ENCODE measurements around the gene SUSD4.

The SUSD4 gene

DNA sequence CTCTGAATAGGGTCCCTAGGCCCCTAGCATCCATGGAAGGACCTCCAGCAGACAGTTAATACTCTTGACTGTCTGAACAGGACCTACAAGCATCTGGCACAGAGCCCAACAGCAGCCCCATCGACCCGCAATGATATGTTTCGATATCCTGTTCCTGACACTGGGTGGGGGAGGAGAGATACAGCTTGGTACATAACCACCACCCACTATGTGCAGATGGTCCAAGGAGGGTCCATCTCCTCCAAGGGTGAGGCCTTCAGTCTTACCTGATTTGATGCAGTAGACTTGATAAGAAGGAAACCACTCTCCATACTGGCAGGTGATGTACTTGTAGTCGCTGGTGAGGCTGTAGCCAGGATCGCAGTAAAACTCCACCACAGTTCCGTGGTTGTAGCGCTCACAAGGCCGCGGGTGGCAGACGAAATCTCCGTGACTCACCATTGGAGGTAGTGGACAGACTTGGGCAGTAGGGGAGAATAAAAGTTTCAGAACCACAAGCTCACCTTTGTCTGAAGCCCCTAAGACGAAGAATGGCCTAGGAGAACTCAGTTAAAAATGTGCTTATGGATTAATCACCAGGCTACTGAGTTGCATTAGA lies 134.9 kb downstream of the SUSD4 start:
- Histone ChIP-seq H3K4me1 (peaks cover 0 to 11% (median 0%) of the 10 kb centered on the region in 10 experiments; a peak in 5 of 20 replicates), H3K9me3 (replicated peaks in 1 of 11) (no peaks in the 10 kb centered on the region), H3K27me3 (no peaks in the 10 kb centered on the region), H3K27ac (no peak overlapping the region), H4K20me1 (no peaks in the 10 kb centered on the region), H3K4me2 (no peak overlapping the region), H3K36me3 (no peaks in the 10 kb centered on the region), H3K9ac (no peak overlapping the region), H3K4me3 (no peak overlapping the region)
- TF ChIP-seq Cebpa-rat (IDR thresholded peaks at IDR 0.05), result no peak

DNA sequence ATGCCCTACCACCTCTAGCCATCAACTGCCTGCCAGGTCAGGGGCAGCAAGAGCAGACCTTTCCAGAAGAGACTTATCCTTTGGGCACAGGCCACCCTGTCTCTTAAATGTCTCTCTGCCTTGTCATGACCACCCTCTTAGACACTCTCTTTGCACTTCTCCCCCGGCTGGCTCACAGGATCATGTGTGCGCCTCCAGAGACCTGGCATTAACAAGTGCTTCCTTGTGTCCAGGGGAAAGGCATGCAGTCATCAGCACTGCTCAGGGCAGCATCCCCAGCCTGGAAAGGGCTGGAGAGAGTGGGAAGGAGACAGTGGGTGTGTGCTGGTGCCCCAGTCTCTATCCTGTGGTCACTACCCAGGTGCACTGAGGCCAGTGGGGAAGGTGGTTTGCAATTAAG lies 135.8 kb downstream of the SUSD4 start:
- Histone ChIP-seq H3K4me1 (peaks cover 0 to 3% (median 0%) of the 10 kb centered on the region in 10 experiments; a peak in 4 of 20 replicates), H3K9ac (no peak overlapping the region), H4K20me1 (no peaks in the 10 kb centered on the region), H3K27me3 (no peaks in the 10 kb centered on the region), H3K4me3 (no peak overlapping the region), H3K9me3 (replicated peaks in 1 of 11) (no peaks in the 10 kb centered on the region), H3K27ac (no peak overlapping the region), H3K4me2 (no peak overlapping the region), H3K36me3 (no peaks in the 10 kb centered on the region)
- TF ChIP-seq Cebpa-rat (IDR thresholded peaks at IDR 0.05), result no peak

GRCh38 chr1:223227486-223228196 lies 136.3 kb downstream of the SUSD4 start:
- Histone ChIP-seq H3K27ac (no peak overlapping the region), H3K4me1 (no peaks in the 10 kb centered on the region), H3K27me3 (no peaks in the 10 kb centered on the region), H3K4me3 (no peak overlapping the region), H3K36me3 (no peaks in the 10 kb centered on the region), H3K9ac (no peak overlapping the region), H3K9me3 (replicated peaks in 1 of 11) (no peaks in the 10 kb centered on the region), H4K20me1 (no peaks in the 10 kb centered on the region), H3K4me2 (no peak overlapping the region)
- TF ChIP-seq Cebpa-rat (IDR thresholded peaks at IDR 0.05), result no peak

DNA sequence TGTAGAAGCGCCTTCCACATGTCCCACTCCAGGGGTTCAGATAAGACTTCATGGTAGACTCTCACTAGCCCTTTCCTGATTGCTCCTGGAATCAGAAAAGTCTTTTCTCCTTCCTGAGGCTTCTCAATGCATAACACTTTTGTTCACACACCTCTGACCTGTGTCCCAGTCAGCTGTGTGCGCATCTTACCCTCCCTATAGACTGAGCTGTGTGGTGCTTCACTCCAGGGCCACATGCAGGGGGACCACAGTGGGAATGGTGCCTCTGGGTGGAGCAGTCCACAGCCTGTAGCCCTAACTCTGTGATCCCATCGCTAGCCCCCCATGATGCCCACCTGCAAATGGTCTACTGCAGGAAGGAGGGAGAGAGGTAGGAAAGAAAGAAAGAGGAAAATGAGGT lies 136.9 kb downstream of the SUSD4 start:
- Histone ChIP-seq H3K4me3 (no peak overlapping the region), H3K9me3 (replicated peaks in 1 of 11) (no peaks in the 10 kb centered on the region), H4K20me1 (no peaks in the 10 kb centered on the region), H3K4me2 (no peak overlapping the region), H3K36me3 (no peaks in the 10 kb centered on the region), H3K4me1 (no peaks in the 10 kb centered on the region), H3K27ac (no peak overlapping the region), H3K27me3 (no peaks in the 10 kb centered on the region), H3K9ac (no peak overlapping the region)
- no peak for TF ChIP-seq Cebpa-rat (IDR thresholded peaks at IDR 0.05)

- no peak overlapping the region for H3K27ac ChIP-seq
Measured at GRCh38 chr1:223226271-223226670, 137.7 kb downstream of the SUSD4 start.

GRCh38 chr1:223225481-223225880 lies 138.5 kb downstream of the SUSD4 start:
- no peak overlapping the region for H3K27ac ChIP-seq
- H3K9ac ChIP-seq, result no peak overlapping the region
- TF ChIP-seq Cebpa-rat (IDR thresholded peaks at IDR 0.05), result no peak
- no peaks in the 10 kb centered on the region for H3K27me3 ChIP-seq
- no peak overlapping the region for H3K4me3 ChIP-seq
- no peaks in the 10 kb centered on the region for H4K20me1 ChIP-seq
- no peak overlapping the region for H3K4me2 ChIP-seq
- no peaks in the 10 kb centered on the region for H3K4me1 ChIP-seq
- H3K9me3 ChIP-seq (replicated peaks in 1 of 11), result no peaks in the 10 kb centered on the region
- H3K36me3 ChIP-seq, result no peaks in the 10 kb centered on the region

More at GRCh38 chr1:223226271-223226670, 137.7 kb downstream of the SUSD4 start:
- Histone ChIP-seq H3K4me2 (no peak overlapping the region), H3K27me3 (no peaks in the 10 kb centered on the region), H4K20me1 (no peaks in the 10 kb centered on the region), H3K4me3 (no peak overlapping the region), H3K36me3 (no peaks in the 10 kb centered on the region), H3K4me1 (no peaks in the 10 kb centered on the region), H3K9me3 (replicated peaks in 1 of 11) (no peaks in the 10 kb centered on the region), H3K9ac (no peak overlapping the region)
- no peak for TF ChIP-seq Cebpa-rat (IDR thresholded peaks at IDR 0.05)

DNA sequence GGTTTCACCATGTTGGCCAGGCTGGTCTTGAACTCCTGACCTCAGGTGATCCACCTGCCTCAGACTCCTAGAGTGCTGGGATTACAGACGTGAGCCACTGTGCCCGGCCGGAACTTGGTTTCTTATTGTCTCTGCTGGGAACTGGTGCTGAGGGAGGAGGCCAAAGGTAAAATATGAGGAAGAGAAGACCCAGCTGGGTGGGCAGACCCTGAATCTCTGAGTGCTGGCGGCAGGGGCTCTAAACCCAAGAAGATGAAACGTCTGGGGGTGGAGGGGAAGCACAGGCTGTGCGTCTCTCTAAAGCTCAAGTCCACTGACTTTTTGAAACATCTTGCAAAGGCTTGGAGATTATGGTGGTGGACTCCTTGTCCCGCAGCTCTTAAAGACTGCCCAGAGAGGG lies 138.9 kb downstream of the SUSD4 start:
- no peaks in the 10 kb centered on the region for H3K27me3 ChIP-seq
- no peak overlapping the region for H3K27ac ChIP-seq
- no peak overlapping the region for H3K9ac ChIP-seq
- H3K4me2 ChIP-seq, result no peak overlapping the region
- peaks cover 0 to 4% (median 0%) of the 10 kb centered on the region in 11 experiments; a peak in 2 of 22 replicates for H3K9me3 ChIP-seq (replicated peaks in 1 of 11)
- H3K4me1 ChIP-seq, result no peaks in the 10 kb centered on the region
- H3K4me3 ChIP-seq, result no peak overlapping the region
- no peaks in the 10 kb centered on the region for H3K36me3 ChIP-seq
- H4K20me1 ChIP-seq, result no peaks in the 10 kb centered on the region
- no peak for TF ChIP-seq Cebpa-rat (IDR thresholded peaks at IDR 0.05)

- Histone ChIP-seq H3K9ac (no peak overlapping the region), H3K36me3 (0 out of 22 replicates have a peak, but pooled peaks cover 0 to under 1% (median 0%) of the 10 kb centered on the region in 11 experiments), H4K20me1 (no peaks in the 10 kb centered on the region), H3K4me3 (no peak overlapping the region), H3K27ac (no peak overlapping the region), H3K4me2 (no peak overlapping the region), H3K4me1 (no peaks in the 10 kb centered on the region), H3K9me3 (replicated peaks in 1 of 11) (peaks cover 2 to 10% (median 6%) of the 10 kb centered on the region in 11 experiments), H3K27me3 (no peaks in the 10 kb centered on the region)
- no peak for TF ChIP-seq Cebpa-rat (IDR thresholded peaks at IDR 0.05)
Measured at GRCh38 chr1:223224465-223224864, 139.5 kb downstream of the SUSD4 start.

DNA sequence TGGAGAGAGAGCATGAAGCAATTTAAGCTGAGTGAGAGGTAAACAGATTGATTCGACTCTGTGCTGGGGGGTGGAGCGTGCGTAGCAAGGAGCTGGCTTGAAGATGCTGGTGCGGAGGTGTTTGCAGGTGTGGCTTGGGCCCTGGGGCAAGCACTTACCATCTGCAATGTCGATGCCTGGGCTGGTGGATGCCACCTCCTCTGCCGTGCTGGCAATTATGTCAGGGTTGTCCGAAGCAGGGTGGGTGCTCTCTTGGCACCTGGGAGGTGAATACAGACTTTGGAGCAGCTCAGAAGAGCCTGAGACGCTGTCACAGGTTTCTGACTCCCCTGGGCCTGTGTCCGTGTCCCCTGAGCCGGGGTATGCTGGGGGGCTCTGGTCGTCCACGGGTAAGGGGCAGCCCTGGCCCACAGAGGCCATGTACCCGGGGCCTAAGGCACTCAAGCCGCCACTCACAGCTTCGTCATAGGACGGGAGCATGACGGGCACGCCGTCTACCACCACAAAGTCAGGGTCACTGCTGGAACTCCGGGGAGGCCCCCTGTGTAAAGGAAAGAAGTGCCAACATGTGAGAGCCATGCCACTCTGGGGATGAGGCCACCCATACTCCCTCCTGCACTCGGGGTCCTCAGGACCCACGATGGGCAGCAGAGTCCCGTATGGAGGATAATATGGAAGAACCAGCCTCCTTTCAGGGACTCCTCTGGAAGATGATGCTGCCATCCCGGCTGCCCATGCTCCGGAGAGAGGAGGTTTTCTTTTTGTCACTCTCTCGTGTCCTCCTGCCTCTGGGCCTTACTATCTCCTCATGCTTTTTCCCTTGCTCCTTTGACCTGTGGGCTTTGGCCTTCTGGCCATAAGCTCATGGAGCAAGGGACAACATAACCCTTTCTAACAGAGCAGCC lies 140.6 kb downstream of the SUSD4 start:
- H3K4me3 ChIP-seq, result no peak overlapping the region
- H3K9ac ChIP-seq, result no peak overlapping the region
- H3K9me3 ChIP-seq (replicated peaks in 1 of 11), result peaks cover 13 to 21% (median 17%) of the 10 kb centered on the region in 11 experiments
- H4K20me1 ChIP-seq, result no peaks in the 10 kb centered on the region
- TF ChIP-seq Cebpa-rat (IDR thresholded peaks at IDR 0.05), result no peak
- 0 out of 22 replicates have a peak, but pooled peaks cover 0 to 6% (median 0%) of the 10 kb centered on the region in 11 experiments for H3K36me3 ChIP-seq
- no peak overlapping the region for H3K27ac ChIP-seq
- no peaks in the 10 kb centered on the region for H3K4me1 ChIP-seq
- no peaks in the 10 kb centered on the region for H3K27me3 ChIP-seq
- no peak overlapping the region for H3K4me2 ChIP-seq
